HG02623 (cell line): ENCODE results near the gene TRPT1.

ENCODE experiments used
- ATAC-seq: cut with Tn5 transposase; IDR thresholded peaks from one replicate; pipeline ENCODE4 v1.9.1; 2021; ENCODE audit warnings: moderate library complexity; ENCODE audit not compliant: unreplicated experiment

TRPT1 gene

DNA sequence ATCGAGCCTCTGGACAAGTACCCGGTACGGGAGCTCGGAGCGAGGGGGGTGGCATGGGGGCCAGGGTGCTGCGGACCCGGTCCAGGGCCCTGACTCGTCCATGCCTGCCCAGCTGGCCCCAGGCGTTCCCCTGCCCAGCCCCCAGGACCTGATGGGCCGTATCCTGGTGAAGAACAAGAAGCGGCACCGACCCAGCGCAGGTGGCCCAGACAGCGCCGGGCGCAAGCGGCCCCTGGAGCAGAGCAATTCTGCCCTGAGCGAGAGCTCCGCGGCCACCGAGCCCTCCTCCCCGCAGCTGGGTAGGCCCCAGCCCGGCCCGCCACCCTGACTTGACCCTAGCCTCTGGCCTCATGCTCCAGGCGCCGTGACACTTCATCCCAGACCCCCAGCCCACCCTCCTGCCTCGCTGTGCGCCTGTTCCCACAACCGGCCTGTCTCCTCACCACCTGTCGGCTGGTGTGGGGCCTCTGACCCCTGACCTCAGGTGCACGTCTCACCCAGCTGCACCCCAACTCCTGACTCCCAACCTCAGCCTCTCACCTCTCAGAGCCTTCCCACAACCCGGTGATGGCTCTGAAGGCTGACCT is 33.1 kb upstream of the TRPT1 start:
- ATAC-seq: no peak

GRCh38 chr11:64258356-64258755 is 32.4 kb upstream of the TRPT1 start:
- ATAC-seq: no peak

DNA sequence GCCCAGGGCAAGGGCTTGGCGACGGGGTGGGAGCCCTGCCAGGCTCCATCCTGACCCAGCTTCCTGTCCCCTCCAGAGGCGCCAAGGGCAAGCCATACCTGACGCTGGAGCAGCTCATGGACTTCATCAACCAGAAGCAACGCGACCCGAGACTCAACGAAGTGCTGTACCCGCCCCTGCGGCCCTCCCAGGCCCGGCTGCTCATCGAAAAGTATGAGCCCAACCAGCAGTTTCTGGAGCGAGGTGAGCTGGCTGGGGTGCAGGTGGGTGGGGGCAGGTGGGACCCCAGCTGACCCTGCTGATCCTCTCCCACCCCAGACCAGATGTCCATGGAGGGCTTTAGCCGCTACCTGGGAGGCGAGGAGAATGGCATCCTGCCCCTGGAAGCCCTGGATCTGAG is 30.3 kb upstream of the TRPT1 start:
- ATAC-seq: no peak

DNA sequence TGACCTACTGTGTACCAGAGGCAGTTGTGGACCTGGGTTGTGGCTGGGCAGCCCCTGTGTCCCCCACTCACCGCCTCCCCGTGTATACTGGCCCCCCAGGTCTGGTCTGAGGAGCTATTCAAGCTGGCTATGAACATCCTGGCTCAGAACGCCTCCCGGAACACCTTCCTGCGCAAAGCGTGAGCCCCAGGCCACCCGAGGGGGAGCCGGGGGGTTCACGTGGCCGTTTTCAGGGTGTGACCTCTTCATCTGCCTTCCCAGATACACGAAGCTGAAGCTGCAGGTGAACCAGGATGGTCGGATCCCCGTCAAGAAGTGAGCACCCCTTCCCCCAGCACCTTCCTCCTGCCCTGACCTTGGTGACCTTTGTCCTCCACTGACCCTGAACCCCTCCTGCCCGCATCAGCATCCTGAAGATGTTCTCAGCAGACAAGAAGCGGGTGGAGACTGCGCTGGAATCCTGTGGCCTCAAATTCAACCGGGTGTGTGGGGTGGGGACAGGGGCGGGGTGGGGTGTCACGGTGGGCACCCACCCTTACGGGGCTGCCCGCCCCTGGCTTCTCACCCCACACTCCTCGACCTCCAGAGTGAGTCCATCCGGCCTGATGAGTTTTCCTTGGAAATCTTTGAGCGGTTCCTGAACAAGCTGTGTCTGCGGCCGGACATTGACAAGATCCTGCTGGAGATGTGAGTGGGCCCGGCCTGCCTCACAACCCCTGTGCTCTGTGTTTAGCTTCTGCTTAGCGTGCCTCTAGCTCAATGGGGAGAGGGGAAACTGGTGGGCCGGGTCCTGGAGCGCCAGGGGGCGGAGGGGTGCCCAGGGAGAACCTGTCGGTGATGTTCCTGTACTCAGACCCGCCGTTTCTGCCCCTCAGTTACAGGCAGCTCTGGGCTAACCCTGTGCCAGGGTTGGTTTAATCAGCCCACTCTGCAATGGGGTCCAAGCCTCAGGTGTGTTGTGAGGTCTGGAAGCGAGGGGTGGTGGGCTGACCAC is 29.4 kb upstream of the TRPT1 start:
- no peak for ATAC-seq

- no peak for ATAC-seq
Measured at GRCh38 chr11:64254326-64254725, 28.3 kb upstream of the TRPT1 start.

GRCh38 chr11:64253481-64253880 is 27.5 kb upstream of the TRPT1 start:
- ATAC-seq: no peak

GRCh38 chr11:64253043-64253442 is 27.1 kb upstream of the TRPT1 start:
- ATAC-seq: no peak

DNA sequence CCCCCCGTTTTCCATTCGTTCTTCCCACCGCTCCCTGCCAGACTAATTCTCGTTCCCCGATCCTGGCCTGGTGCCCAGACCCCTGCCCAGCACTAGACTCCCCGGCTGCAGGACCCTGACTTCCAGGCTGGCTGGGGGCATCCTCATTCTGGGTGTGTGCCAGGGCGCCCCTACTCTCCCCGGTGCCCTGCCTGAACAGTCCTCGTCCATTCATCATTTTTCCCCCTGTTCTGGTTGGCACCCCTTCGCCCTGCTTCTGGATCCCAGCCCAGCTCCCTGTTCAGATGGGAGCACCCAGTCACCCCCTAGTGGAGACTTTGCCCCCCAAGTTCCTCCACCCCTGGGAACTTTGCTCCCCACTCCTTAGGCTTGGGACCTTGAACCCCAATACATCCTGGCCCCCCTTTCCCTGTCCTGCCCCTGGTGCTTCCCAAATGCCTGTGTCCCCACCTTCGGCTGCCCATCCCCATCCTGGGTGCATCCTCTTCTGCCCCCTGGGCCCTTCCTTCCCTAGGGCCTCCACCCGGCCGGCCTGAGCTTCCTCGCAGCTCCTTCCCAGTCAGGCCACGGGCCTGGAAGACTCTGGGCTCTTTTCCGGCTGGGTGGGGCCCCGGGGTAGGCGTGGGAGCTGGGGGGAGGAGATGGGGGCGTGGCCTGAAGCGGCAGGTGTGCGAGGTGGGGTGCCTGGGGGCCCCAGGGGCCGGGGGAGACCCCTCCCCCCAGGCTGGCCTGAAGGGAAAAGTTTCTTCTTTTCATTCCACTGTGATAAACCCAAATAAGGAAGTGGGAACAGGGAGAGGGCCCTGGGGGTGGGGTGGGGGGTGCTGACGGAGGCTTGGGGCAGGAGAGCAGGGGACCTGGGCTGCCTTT is 26.3 kb upstream of the TRPT1 start:
- no peak for ATAC-seq

GRCh38 chr11:64251753-64252002 is 25.7 kb upstream of the TRPT1 start:
- no peak for ATAC-seq

DNA sequence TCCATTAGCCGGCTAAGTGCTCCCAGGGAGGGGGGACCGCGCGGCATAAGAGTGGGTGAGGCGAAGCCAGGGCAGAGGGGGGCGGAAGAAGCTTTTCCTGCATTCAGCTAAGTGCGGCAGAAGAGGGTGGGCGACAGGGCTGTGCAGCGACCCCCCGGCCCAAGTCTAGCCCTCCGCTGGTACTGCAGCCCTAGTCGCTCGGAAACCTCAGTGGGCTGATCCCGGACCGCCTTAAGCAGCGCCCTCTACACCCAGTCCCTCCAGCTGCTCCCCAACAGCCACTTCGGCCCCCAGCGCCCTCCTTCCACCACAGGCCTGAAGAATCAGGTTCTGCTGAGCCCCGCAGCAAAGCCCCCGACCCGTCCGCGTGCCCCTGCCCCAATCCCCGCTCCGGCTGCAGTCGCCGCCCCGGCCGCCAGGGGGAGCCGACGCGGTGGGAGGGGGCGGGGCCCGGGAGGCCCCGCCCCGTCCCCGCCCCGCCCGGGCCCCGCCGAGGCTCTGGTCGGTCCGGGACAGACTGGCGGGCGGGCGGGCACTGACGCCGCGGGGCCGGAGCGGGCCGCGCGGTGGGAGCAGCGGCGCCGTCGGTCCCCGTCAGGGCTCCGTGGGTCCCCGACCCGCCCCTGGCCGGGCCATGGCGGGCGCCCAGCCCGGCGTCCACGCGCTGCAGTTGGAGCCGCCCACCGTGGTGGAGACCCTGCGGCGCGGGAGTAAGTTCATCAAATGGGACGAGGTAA is 25.2 kb upstream of the TRPT1 start, which contains the start of gene PLCB3:
Gene PLCB3, plus strand, starts transcription at position 515 of the 737 bp plus-strand sequence. Its CDS starts 120 bp downstream, at position 635.
- peak; percentile 41 for ATAC-seq

- no peak for ATAC-seq
Measured at GRCh38 chr11:64250415-64251015, 24.5 kb upstream of the TRPT1 start.

GRCh38 chr11:64249563-64250414 is 23.8 kb upstream of the TRPT1 start:
- no peak for ATAC-seq

DNA sequence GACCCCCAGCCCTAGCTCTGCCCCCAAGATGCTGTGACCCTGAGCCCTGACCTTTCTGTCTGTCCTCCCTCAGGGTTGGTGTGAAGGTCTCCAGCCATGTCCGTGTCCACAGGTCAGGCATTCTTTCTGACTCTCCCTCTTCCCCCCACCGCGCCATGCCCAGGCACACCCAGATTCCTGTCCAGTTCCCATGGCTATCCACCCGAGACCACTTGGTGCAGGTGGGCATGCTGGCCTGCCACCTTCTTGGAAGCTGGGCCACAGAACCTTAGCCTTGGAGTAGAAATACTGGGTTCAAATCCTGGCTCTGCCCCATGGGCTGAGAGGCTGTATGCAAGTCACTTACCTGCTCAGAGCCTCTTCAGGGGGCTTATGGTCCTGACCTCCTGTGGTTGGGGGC is 23.1 kb upstream of the TRPT1 start:
- no peak for ATAC-seq

- no peak for ATAC-seq
Measured at GRCh38 chr11:64248578-64248977, 22.6 kb upstream of the TRPT1 start.

DNA sequence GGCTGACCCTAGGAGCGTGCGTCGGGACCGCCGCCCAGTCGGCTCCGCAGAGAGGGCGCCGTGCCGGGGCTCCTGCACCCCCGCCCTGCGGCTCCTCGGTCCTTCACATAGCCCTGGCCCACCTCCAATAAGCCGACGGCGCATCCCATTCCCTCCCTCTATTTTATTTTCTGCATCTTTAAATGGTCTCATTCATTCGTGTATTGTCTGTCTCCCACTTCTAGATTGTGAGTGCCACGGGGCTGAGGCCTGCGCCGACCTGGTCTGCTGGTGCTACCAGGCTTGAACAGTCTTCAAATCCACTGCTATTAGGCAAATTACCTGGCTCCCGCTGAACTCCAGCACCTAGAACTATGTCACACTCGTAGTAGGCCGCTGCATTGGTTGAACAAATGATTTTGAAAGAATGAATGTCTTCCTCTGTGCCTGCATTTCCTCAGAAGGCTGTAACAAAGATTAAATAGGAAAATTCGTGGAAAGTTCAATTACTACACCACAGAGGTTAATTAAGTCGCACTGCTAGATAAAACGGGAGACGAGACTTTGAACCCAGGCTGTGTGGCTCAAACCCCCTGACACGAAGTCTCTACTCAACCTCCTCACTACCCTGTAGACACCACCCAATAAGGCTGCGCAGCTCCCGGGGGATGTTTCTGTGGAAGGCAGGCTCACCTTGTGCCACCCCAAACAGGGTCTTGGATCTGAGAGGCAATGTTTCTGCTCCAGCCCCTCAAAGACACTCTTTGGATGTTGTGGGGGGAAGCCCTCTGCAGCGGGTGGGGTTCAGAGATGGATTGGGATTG is 21.9 kb upstream of the TRPT1 start:
- ATAC-seq: no peak

- ATAC-seq: peak; percentile 29
Measured at GRCh38 chr11:64246871-64247728, 21.1 kb upstream of the TRPT1 start, which contains the start of gene PPP1R14B. TSS of gene PPP1R14B (minus strand) at chr11:64246943. CDS start at chr11:64246673, 270 bp downstream.

DNA sequence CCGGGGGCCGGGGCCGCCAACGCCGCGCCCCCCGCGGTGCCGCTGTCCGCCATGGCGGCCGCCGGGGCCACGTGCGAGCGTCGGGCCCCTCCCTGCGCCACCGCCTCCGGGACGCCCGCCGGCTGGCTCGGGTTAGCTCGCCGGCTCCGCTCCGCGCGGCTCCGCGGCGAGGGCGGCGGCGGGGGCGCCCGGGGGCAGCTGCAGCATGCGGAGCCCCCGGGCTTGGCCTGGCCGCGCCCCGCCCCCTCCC is 20.6 kb upstream of the TRPT1 start:
- ATAC-seq: peak; percentile 3
